Measurements from ENCODE around the gene CENPL.

DNA sequence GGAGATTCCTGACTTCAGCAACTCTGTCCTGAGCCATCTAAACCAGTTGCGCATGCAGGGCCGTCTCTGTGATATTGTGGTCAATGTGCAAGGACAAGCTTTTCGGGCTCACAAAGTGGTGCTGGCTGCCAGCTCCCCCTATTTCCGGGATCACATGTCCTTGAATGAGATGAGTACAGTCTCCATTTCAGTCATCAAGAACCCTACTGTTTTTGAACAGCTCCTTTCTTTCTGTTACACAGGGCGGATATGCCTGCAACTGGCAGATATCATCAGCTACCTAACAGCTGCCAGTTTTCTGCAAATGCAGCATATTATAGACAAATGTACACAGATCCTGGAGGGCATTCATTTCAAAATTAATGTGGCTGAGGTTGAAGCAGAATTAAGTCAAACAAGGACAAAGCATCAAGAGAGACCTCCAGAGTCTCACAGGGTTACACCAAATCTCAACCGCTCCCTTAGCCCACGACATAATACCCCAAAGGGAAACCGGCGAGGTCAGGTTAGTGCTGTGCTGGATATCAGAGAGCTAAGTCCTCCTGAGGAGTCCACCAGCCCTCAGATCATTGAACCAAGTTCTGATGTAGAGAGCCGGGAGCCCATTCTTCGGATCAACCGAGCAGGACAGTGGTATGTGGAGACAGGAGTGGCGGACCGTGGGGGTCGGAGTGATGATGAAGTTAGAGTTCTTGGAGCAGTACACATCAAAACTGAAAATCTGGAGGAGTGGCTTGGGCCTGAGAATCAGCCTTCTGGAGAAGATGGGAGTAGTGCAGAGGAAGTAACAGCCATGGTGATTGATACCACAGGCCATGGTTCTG is 45.8 kb upstream of the CENPL start:
- TF ChIP-seq, protein P1, sequence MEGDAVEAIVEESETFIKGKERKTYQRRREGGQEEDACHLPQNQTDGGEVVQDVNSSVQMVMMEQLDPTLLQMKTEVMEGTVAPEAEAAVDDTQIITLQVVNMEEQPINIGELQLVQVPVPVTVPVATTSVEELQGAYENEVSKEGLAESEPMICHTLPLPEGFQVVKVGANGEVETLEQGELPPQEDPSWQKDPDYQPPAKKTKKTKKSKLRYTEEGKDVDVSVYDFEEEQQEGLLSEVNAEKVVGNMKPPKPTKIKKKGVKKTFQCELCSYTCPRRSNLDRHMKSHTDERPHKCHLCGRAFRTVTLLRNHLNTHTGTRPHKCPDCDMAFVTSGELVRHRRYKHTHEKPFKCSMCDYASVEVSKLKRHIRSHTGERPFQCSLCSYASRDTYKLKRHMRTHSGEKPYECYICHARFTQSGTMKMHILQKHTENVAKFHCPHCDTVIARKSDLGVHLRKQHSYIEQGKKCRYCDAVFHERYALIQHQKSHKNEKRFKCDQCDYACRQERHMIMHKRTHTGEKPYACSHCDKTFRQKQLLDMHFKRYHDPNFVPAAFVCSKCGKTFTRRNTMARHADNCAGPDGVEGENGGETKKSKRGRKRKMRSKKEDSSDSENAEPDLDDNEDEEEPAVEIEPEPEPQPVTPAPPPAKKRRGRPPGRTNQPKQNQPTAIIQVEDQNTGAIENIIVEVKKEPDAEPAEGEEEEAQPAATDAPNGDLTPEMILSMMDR (conservative IDR thresholded peaks at IDR 0.05; ENCODE audit: low read length): no peak; the same call in 1 of the 2 replicates
- no peak for TF ChIP-seq EZH2phosphoT487 (IDR thresholded peaks at IDR 0.05; ENCODE audit: borderline replicate concordance, low read depth, low read length)
